Fibroblast of lung (primary cell): ENCODE measurements around the gene AMMECR1L. TPM values are rescaled to one million over a fixed set of nuclear protein-coding genes. Genes with fewer than 3 reads are reported as not detected.
"Not testable (repeated sequence)": the region's sequence is repeated elsewhere in the genome, so short reads cannot be mapped to it uniquely, and the experiment has no call there.

Experiments used
- DNase-seq, 2 donors: peaks; one replicate each; pipeline versions ENCODE4 v3.0.0 to v3.0.0-alpha.2; 2010; ENCODE audit warnings: low read depth in 2 of 2
- H2AFZ ChIP-seq: 2 replicates; pipeline ENCODE4 v1.5.1; 2012; ENCODE audit warnings: low read length, control low read depth, inconsistent platforms
- H3K27ac ChIP-seq: 2 replicates; pipeline ENCODE4 v1.5.1; 2011; ENCODE audit warnings: low read length, control low read depth; ENCODE audit not compliant: insufficient read depth
- H3K27me3 ChIP-seq: 2 replicates; pipeline ENCODE4 v1.5.1; 2011; ENCODE audit warnings: mild to moderate bottlenecking, low read length; ENCODE audit not compliant: control insufficient read depth, insufficient read depth
- H3K36me3 ChIP-seq: 2 replicates; pipeline ENCODE4 v1.5.1; 2011; ENCODE audit warnings: low read length; ENCODE audit not compliant: control insufficient read depth, insufficient read depth
- H3K4me1 ChIP-seq: 2 replicates; pipeline ENCODE4 v1.5.1; 2011; ENCODE audit warnings: low read length; ENCODE audit not compliant: control insufficient read depth, insufficient read depth; ENCODE audit errors: extremely low read depth
- H3K4me2 ChIP-seq: 2 replicates; pipeline ENCODE4 v1.5.1; 2011; ENCODE audit warnings: low read length, control low read depth; ENCODE audit not compliant: insufficient read depth; ENCODE audit errors: extremely low read depth
- H3K4me3 ChIP-seq, 4 experiments: fragments of 200-600 bp in 1 of 4; sonication (generic) in 1 of 4; replicated peaks in 1 of 4; 2 replicates each; pipeline ENCODE4 v1.5.1; 2011 to 2016; ENCODE audit warnings: low read length in 4 of 4, low read depth in 3 of 4, mild to moderate bottlenecking in 3 of 4, control low read depth in 2 of 4, inconsistent platforms in 1 of 4, mixed read lengths in 1 of 4; ENCODE audit not compliant: insufficient read depth in 1 of 4; ENCODE audit errors: control extremely low read depth in 1 of 4
- H3K79me2 ChIP-seq: 2 replicates; pipeline ENCODE4 v1.5.1; 2012; ENCODE audit warnings: mild to moderate bottlenecking, low read length, inconsistent platforms; ENCODE audit not compliant: control insufficient read depth, insufficient read depth
- H3K9ac ChIP-seq: 2 replicates; pipeline ENCODE4 v1.5.1; 2011; ENCODE audit warnings: mild to moderate bottlenecking, low read length, control low read depth; ENCODE audit not compliant: insufficient read depth
- H3K9me3 ChIP-seq: 2 replicates; pipeline ENCODE4 v1.5.1; 2012; ENCODE audit warnings: low read depth, low read length; ENCODE audit not compliant: control insufficient read depth, insufficient read depth
- H4K20me1 ChIP-seq: 2 replicates; pipeline ENCODE4 v1.5.1; 2011; ENCODE audit warnings: low read length; ENCODE audit not compliant: control insufficient read depth, insufficient read depth; ENCODE audit errors: extremely low read depth
- EZH2 ChIP-seq: IDR thresholded peaks from 2 replicates; pipeline ENCODE4 v1.5.1; 2012; ENCODE audit warnings: low read length, control low read depth, mild to moderate bottlenecking; ENCODE audit errors: missing control alignments
- polyA plus RNA-seq, 2 donors: library from polyadenylated mRNA; depleted of rRNA in 1 of 2; stranded (reverse) in 1 of 2; unstranded in 1 of 2; fragments of >200 nt; gene quantifications; 2 replicates each; pipeline ENCODE4 v1.2.1, GENCODE V29; 2011 to 2012; ENCODE audit warnings: missing spikeins in 1 of 2
- total RNA-seq: library from RNA; depleted of rRNA; stranded (reverse); fragments of >200 nt; gene quantifications from 2 replicates; pipeline ENCODE4 v1.2.1, GENCODE V29; 2014
- TF ChIP-seq, protein P1 (sequence below), 2 donors: IDR thresholded peaks in 1 of 2; conservative IDR thresholded peaks in 1 of 2; 1 replicate in 1 of 2; 2 replicates in 1 of 2; pipeline ENCODE4 v1.5.1; 2011 to 2012; ENCODE audit warnings: low read length in 2 of 2, control low read depth in 1 of 2, inconsistent platforms in 1 of 2, low read depth in 1 of 2, mild to moderate bottlenecking in 1 of 2

AMMECR1L gene
- total and polyA plus RNA-seq, 2 donors (not counting 1 experiment from before 2014, with no cell fraction given), result 16.8 TPM

DNA sequence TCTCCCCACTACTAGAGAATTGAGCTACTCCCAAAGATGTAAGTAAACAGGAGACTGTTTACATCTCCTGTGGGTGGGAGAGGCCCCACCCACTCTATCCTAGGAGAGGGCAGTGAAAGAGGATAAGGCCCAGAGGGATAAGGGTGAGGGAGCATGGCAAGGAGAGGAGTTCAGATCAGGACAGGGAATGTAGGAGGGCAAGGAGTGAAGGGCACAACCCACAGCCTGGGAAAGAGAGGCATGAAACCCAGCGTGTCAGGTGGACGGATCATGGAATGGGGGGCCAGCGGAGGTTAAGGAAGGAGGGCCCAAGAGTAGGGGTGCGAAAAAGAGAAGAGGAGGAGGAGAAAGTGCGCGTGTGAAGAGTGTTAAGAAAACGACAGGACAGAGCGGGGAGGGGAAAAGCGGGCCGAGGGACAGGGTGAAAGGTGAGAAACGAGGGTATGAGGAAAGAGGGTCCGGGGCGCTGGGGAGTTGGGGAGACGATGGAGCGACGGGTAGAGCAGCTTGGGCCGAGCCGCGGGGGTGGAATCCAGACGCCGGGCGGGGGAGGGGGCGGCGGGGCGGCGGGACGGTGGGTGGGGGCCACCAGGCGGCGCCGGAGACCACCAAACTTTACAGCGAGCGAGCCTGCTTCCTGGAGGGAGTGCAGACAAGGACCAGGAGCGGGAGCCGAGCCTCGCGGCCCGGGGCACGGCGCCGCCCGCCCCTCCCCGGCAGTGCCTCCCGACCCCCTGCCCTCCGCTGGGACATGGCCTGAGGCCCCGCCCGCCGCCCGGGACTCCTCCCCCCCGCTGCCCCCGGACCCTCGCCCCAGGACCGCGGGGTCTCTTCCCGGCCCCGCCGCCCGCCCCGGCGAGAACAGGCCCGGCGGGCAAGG, 655 bp downstream of the AMMECR1L start:
- not testable (repeated sequence) for H4K20me1 ChIP-seq, H3K27me3 ChIP-seq, H3K4me1 ChIP-seq, H3K9me3 ChIP-seq, H2AFZ ChIP-seq, H3K36me3 ChIP-seq
- peak overlapping the region; percentile 96 for H3K4me2 ChIP-seq
- DNase-seq, result peak in 1 of 2 donors; percentile 24
- H3K9ac ChIP-seq, result peak overlapping the region; percentile 60
- H3K4me3 ChIP-seq, result peak overlapping the region; percentile 77 to 81 (median 80)
- H3K79me2 ChIP-seq, result peaks cover 52% of the 10 kb centered on the region
- peak overlapping the region; percentile 94 for H3K27ac ChIP-seq

DNA sequence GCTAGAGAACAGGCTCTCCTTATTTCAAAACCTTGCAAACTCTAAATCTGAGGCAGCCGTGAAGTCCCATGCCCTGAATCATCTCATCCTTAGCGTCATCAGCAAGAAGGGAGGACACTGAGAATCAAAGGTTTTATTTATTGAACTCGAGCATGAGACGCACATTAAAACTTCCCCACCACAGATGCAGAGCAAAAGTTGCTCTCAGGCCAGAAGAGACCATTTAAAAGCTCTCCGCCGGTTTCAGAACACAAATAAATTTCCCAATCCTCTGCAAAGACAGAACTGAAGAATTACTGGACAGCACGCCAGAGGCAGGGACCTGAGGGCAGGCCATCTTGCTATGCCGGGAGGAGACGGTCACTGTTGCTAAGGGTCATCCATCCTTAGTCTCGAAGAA, 1.3 kb downstream of the AMMECR1L start:
- H4K20me1 ChIP-seq, result no peaks in the 10 kb centered on the region
- DNase-seq, result peak; percentile 67 to 76
- no peak overlapping the region for H2AFZ ChIP-seq
- peak overlapping the region; percentile 94 for H3K27ac ChIP-seq
- TF ChIP-seq, protein P1, sequence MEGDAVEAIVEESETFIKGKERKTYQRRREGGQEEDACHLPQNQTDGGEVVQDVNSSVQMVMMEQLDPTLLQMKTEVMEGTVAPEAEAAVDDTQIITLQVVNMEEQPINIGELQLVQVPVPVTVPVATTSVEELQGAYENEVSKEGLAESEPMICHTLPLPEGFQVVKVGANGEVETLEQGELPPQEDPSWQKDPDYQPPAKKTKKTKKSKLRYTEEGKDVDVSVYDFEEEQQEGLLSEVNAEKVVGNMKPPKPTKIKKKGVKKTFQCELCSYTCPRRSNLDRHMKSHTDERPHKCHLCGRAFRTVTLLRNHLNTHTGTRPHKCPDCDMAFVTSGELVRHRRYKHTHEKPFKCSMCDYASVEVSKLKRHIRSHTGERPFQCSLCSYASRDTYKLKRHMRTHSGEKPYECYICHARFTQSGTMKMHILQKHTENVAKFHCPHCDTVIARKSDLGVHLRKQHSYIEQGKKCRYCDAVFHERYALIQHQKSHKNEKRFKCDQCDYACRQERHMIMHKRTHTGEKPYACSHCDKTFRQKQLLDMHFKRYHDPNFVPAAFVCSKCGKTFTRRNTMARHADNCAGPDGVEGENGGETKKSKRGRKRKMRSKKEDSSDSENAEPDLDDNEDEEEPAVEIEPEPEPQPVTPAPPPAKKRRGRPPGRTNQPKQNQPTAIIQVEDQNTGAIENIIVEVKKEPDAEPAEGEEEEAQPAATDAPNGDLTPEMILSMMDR (conservative IDR thresholded peaks at IDR 0.05 in 1 of 2, IDR thresholded peaks at IDR 0.05 in 1 of 2; ENCODE audit: low read depth in 1 of 2, low read length in 2 of 2), result no peak
- TF ChIP-seq EZH2, result no peak
- no peaks in the 10 kb centered on the region for H3K27me3 ChIP-seq
- H3K4me3 ChIP-seq, result peak overlapping the region; percentile 77 to 81 (median 80)
- no peaks in the 10 kb centered on the region for H3K9me3 ChIP-seq
- peak overlapping the region; percentile 60 for H3K9ac ChIP-seq
- H3K79me2 ChIP-seq, result peaks cover 58% of the 10 kb centered on the region
- peaks cover 4% of the 10 kb centered on the region for H3K4me1 ChIP-seq
- H3K4me2 ChIP-seq, result peak overlapping the region; percentile 96
- H3K36me3 ChIP-seq, result peaks cover 8% of the 10 kb centered on the region

DNA sequence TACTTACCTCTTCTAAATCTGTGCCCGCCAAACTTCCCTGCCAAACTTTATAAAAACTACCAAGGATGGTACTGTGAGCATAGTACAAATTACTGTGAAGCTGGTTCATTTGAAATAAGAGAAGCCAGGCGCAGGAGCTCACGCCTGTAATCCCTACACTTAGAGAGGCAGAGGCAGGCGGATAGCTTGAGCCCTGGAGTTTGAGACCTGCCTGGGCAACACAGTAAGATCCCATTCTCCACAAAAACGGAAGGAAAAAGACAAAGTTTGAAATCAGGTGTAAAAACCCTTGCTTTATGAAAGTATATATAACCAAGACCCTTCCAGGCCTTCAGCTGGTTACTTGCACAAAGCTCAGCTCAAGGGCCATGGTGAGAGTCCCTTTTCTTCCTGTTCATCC, 5.9 kb downstream of the AMMECR1L start:
- H3K27me3 ChIP-seq, result no peaks in the 10 kb centered on the region
- H2AFZ ChIP-seq, result no peak overlapping the region
- no peak overlapping the region for H3K9ac ChIP-seq
- TF ChIP-seq, protein P1 (conservative IDR thresholded peaks at IDR 0.05 in 1 of 2, IDR thresholded peaks at IDR 0.05 in 1 of 2; ENCODE audit: low read depth in 1 of 2, low read length in 2 of 2), result no peak
- no peak for TF ChIP-seq EZH2
- H3K4me2 ChIP-seq, result no peak overlapping the region
- DNase-seq, result no peak
- peaks cover 2% of the 10 kb centered on the region for H3K4me1 ChIP-seq
- peaks cover 88% of the 10 kb centered on the region for H3K79me2 ChIP-seq
- no peaks in the 10 kb centered on the region for H3K9me3 ChIP-seq
- H3K36me3 ChIP-seq, result peaks cover 8% of the 10 kb centered on the region
- no peak overlapping the region for H3K4me3 ChIP-seq
- H3K27ac ChIP-seq, result no peak overlapping the region
- H4K20me1 ChIP-seq, result peaks cover 3% of the 10 kb centered on the region
